ENCODE data around the gene ZNHIT3.

ZNHIT3 gene

GRCh38 chr17:36524428-36524876 is 38.0 kb downstream of the ZNHIT3 start:
- peaks cover 5% of the 10 kb centered on the region for H4K20me1 ChIP-seq (ENCODE audit: insufficient read depth, low read length)
- TF ChIP-seq, protein P1, sequence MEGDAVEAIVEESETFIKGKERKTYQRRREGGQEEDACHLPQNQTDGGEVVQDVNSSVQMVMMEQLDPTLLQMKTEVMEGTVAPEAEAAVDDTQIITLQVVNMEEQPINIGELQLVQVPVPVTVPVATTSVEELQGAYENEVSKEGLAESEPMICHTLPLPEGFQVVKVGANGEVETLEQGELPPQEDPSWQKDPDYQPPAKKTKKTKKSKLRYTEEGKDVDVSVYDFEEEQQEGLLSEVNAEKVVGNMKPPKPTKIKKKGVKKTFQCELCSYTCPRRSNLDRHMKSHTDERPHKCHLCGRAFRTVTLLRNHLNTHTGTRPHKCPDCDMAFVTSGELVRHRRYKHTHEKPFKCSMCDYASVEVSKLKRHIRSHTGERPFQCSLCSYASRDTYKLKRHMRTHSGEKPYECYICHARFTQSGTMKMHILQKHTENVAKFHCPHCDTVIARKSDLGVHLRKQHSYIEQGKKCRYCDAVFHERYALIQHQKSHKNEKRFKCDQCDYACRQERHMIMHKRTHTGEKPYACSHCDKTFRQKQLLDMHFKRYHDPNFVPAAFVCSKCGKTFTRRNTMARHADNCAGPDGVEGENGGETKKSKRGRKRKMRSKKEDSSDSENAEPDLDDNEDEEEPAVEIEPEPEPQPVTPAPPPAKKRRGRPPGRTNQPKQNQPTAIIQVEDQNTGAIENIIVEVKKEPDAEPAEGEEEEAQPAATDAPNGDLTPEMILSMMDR (IDR thresholded peaks at IDR 0.05; ENCODE audit: borderline replicate concordance, extremely low read depth, low read length, poor library complexity, severe bottlenecking), result no peak
- TF ChIP-seq EZH2 (IDR thresholded peaks at IDR 0.05; ENCODE audit: borderline replicate concordance, low read depth, low read length, severe bottlenecking), result no peak
- no peaks in the 10 kb centered on the region for H3K9me3 ChIP-seq (ENCODE audit: insufficient read depth, low read length, severe bottlenecking)
- H3K4me1 ChIP-seq (ENCODE audit: insufficient read depth, low read length), result no peaks in the 10 kb centered on the region
- H3K27ac ChIP-seq (ENCODE audit: low read length), result no peak overlapping the region
- DNase-seq (no peak), ATAC-seq (ENCODE audit: insufficient read depth, low read depth) (no peak)
- H2AFZ ChIP-seq (ENCODE audit: low read depth, low read length), result no peak overlapping the region
- no peak overlapping the region for H3K4me2 ChIP-seq (ENCODE audit: insufficient read depth, low read length)
- H3K79me2 ChIP-seq (ENCODE audit: insufficient read depth, low read length), result peaks cover 15% of the 10 kb centered on the region
- H3K9ac ChIP-seq (ENCODE audit: low read depth, low read length), result no peak overlapping the region
- H3K27me3 ChIP-seq (ENCODE audit: insufficient read depth, low read length, poor library complexity), result no peaks in the 10 kb centered on the region
- H3K36me3 ChIP-seq (ENCODE audit: insufficient read depth, low read length), result peaks cover 80% of the 10 kb centered on the region
- H3K4me3 ChIP-seq (ENCODE audit: low read depth in 1 of 2, low read length in 2 of 2), result no peak overlapping the region

GRCh38 chr17:36525113-36525512 is 38.6 kb downstream of the ZNHIT3 start:
- peaks cover 81% of the 10 kb centered on the region for H3K36me3 ChIP-seq (ENCODE audit: insufficient read depth, low read length)
- no peak overlapping the region for H2AFZ ChIP-seq (ENCODE audit: low read depth, low read length)
- peaks cover 5% of the 10 kb centered on the region for H4K20me1 ChIP-seq (ENCODE audit: insufficient read depth, low read length)
- no peak for DNase-seq
- H3K9me3 ChIP-seq (ENCODE audit: insufficient read depth, low read length, severe bottlenecking), result no peaks in the 10 kb centered on the region
- H3K79me2 ChIP-seq (ENCODE audit: insufficient read depth, low read length), result peaks cover 15% of the 10 kb centered on the region
- no peak for ATAC-seq (ENCODE audit: insufficient read depth, low read depth)
- no peak overlapping the region for H3K4me3 ChIP-seq (ENCODE audit: low read depth in 1 of 2, low read length in 2 of 2)
- no peak overlapping the region for H3K9ac ChIP-seq (ENCODE audit: low read depth, low read length)
- TF ChIP-seq, protein P1 (IDR thresholded peaks at IDR 0.05; ENCODE audit: borderline replicate concordance, extremely low read depth, low read length, poor library complexity, severe bottlenecking), result no peak
- no peak for TF ChIP-seq EZH2 (IDR thresholded peaks at IDR 0.05; ENCODE audit: borderline replicate concordance, low read depth, low read length, severe bottlenecking)
- no peak overlapping the region for H3K27ac ChIP-seq (ENCODE audit: low read length)
- H3K4me2 ChIP-seq (ENCODE audit: insufficient read depth, low read length), result no peak overlapping the region
- no peaks in the 10 kb centered on the region for H3K4me1 ChIP-seq (ENCODE audit: insufficient read depth, low read length)
- no peaks in the 10 kb centered on the region for H3K27me3 ChIP-seq (ENCODE audit: insufficient read depth, low read length, poor library complexity)

GRCh38 chr17:36525888-36526287 is 39.4 kb downstream of the ZNHIT3 start:
- no peak overlapping the region for H3K9ac ChIP-seq (ENCODE audit: low read depth, low read length)
- H3K27ac ChIP-seq (ENCODE audit: low read length), result no peak overlapping the region
- H3K9me3 ChIP-seq (ENCODE audit: insufficient read depth, low read length, severe bottlenecking), result no peaks in the 10 kb centered on the region
- DNase-seq, result peak; percentile 1
- no peak overlapping the region for H3K4me3 ChIP-seq (ENCODE audit: low read depth in 1 of 2, low read length in 2 of 2)
- TF ChIP-seq, protein P1 (IDR thresholded peaks at IDR 0.05; ENCODE audit: borderline replicate concordance, extremely low read depth, low read length, poor library complexity, severe bottlenecking), result no peak
- TF ChIP-seq EZH2 (IDR thresholded peaks at IDR 0.05; ENCODE audit: borderline replicate concordance, low read depth, low read length, severe bottlenecking), result no peak
- H3K4me2 ChIP-seq (ENCODE audit: insufficient read depth, low read length), result no peak overlapping the region
- H3K27me3 ChIP-seq (ENCODE audit: insufficient read depth, low read length, poor library complexity), result no peaks in the 10 kb centered on the region
- H3K4me1 ChIP-seq (ENCODE audit: insufficient read depth, low read length), result no peaks in the 10 kb centered on the region
- no peak overlapping the region for H2AFZ ChIP-seq (ENCODE audit: low read depth, low read length)
- H3K36me3 ChIP-seq (ENCODE audit: insufficient read depth, low read length), result peaks cover 75% of the 10 kb centered on the region
- H4K20me1 ChIP-seq (ENCODE audit: insufficient read depth, low read length), result peaks cover 5% of the 10 kb centered on the region
- ATAC-seq (ENCODE audit: insufficient read depth, low read depth), result no peak
- H3K79me2 ChIP-seq (ENCODE audit: insufficient read depth, low read length), result peaks cover 14% of the 10 kb centered on the region

Data from DND-41 (cell line).